Lower leg skin (tissue), 3 donors: ENCODE data around the gene CAPN5.

Experiments
- CTCF ChIP-seq, 3 donors: fragments of 450-650 bp; IDR thresholded peaks; one replicate each; pipeline ENCODE4 v1.5.1; 2016; ENCODE audit warnings: antibody characterized with exemption in 3 of 3, mild to moderate bottlenecking in 3 of 3, moderate library complexity in 2 of 3
- POLR2A ChIP-seq, 2 donors: fragments of 450-650 bp; IDR thresholded peaks; one replicate each; pipeline ENCODE4 v1.6.1; 2016 to 2017; ENCODE audit warnings: antibody characterized with exemption in 2 of 2, mild to moderate bottlenecking in 1 of 2, moderate library complexity in 1 of 2

GRCh38 chr11:77090046-77090372 is 23.2 kb downstream of the CAPN5 start:
- no peak for TF ChIP-seq CTCF (IDR thresholded peaks at IDR 0.05)
- no peak for TF ChIP-seq POLR2A (IDR thresholded peaks at IDR 0.05)
